HG02759 (cell line): ENCODE results near the gene IQCB1.
"Not testable (repeated sequence)": the region's sequence is repeated elsewhere in the genome, so short reads cannot be mapped to it uniquely, and the experiment has no call there.

Experiments
- ATAC-seq: cut with Tn5 transposase; IDR thresholded peaks from one replicate; pipeline ENCODE4 v1.9.1; 2021; ENCODE audit warnings: mild to moderate bottlenecking, moderate library complexity; ENCODE audit not compliant: unreplicated experiment

The IQCB1 gene

DNA sequence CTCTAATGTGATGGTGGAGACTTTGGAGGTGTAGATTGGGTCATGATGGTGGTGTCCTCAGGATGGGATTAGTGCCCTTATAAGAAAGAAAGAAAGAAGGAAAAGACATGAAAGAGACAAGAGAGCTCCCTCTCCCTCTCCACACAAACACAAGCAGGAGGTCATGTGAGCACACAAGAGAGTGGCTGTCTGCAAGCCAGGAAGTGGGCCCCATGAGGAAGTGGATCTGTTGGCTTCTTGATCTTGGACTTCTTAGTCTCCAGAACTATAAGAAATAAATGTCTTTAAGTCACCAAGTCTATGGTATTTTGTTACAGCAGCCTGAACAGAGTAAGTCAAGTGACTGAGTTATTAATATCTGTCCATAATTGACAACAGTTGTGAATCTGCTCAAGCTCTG lies 17.1 kb downstream of the IQCB1 start:
- ATAC-seq, result no peak

DNA sequence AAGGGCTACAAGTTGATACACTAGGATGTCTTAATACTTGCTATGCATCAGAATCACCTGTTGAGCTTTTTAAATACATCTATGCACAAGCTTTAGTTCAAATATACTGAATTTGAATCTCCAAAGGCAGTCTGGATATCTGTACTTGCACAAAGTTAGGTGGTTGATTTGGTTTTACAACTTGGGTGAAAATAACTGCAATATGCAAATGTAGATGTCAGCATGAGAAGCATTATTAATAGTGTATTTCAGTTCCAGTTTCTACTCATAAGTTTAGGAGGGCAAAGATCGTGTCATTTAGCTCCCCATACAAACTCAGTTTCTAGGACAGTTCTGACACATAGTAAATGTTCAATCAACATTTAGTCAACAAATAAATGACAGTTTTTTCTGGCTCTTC lies 25.6 kb downstream of the IQCB1 start:
- ATAC-seq, result peak; percentile 97

DNA sequence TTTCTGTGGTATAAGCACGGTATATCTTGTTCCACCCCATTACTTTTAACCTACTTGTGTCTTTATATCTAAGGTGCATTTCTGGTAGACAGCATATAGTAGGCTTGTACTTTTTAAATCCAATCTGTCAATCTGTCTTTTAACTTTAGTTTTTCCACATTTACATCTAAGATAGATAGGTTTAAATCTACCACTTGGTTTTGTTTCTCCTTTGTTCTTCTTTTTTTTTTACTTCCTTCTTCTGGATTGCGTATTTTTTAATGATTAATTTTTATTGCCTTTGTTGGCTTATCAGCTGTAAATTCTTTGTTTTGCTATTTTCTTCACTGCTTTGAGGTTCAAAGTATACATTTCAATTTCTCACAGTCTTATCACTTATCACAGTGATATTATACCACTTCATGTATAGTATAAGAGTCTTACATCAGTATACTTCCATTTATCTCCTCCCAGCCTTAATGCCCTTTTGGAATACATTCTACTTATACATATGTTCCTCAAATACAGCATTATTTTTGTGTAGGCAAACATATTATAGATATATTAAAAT lies 31.0 kb downstream of the IQCB1 start:
- ATAC-seq, result no peak

DNA sequence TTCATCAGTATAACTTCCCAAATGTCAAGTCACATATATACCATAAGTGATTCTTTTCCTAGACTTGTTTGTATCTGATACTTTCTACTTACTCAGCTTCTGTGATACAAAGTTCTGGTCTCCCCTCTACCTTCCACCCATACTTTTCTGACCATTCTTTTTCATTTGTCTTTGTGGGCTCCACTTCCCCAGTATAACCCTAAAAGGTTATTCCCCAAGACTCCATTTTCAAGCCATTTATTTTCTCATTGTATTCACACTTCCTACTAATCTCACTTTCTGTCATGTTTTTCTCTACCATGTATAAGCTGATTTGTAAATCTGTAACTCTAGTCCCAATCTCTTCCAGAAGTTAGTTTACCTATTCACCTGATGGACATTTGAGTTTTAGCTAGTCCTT lies 34.0 kb downstream of the IQCB1 start:
- ATAC-seq, result no peak

DNA sequence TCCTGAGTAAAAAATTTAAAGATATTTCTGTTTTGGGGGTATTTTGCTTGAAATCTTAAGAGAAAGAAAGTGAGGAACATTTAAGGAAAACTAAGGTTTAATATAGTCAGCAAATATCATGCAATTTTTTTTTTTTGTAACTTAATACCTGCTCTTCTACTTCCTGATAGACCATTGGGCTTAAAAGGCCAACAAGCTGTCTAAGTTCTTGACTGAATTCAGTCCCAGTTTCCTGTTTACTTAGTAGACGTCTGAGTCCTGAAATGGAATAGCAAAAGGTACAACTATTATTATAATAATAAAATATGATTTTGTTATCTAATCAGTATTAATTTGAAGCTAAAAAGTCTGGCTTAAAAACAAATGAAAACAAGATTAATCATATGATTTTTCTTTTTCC lies 37.9 kb downstream of the IQCB1 start:
- no peak for ATAC-seq

DNA sequence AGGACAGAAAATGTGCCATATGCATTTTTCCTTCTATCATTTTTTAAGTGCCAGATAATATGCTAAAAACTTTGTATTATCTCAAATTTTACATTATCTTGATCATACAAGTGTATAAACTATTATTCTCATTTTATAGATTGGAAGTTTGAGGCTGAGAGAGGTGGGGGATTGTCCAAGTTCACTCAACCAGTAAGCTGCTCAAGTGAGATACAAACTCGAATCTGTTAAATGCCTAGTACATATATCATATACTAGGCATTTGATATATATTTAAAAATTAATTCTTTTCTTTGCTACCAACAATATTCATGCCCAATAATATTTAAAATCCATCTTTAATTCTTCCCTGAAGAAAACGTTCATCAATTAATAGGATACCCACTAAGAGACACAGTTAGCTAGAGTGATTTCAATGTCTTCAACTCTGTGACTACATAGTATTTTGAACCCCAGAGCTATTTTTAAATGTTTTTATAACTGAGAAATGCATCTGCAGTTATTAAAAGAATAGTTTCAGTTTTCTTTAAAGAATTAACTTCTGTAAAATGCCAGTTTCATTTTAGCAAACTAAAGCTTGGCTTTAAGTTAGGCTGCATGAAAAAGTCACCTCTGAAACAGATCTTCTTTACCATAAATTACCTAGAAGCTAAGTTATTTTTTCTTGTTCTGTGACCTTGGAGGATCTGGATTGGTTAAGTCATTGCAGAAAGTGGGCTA lies 40.4 kb downstream of the IQCB1 start:
- ATAC-seq, result peak; percentile 45

DNA sequence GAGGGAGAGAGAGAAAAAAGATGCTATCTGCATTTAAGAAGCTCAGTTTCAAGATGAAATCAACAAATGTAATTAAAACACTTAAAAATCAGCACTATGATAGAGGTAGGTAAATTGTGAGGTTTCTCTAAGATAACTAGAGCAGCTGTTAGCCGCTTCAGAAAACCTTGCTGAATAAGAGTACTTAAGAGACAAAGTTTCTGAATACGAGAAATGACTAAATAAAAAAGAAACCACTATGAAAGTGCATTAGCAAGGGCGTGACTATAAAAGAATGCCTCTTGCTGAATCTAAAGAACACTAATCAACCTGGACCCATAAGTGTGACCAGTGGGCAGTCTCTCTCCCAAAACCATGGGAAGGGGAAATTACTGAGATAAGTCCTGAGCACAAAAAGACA lies 41.8 kb downstream of the IQCB1 start:
- no peak for ATAC-seq

DNA sequence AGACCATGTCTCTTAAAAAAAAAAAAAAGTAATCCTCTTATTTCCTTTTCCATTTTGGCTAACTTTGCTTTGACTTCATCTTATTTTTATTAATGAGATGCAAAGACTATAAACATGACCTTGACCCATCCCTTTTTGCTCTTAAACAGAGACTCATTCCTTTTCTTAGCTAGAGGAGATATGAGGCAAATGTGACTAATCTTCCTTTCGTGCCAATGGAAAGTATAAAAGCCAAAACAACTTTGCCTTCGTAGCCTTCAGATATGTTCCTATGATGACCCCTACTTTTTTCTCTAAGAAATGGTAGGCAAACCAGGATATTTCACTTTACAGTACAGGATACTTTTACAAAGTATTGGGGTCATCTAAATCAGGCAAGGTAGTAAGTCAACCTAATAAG lies 48.4 kb downstream of the IQCB1 start:
- ATAC-seq, result no peak

DNA sequence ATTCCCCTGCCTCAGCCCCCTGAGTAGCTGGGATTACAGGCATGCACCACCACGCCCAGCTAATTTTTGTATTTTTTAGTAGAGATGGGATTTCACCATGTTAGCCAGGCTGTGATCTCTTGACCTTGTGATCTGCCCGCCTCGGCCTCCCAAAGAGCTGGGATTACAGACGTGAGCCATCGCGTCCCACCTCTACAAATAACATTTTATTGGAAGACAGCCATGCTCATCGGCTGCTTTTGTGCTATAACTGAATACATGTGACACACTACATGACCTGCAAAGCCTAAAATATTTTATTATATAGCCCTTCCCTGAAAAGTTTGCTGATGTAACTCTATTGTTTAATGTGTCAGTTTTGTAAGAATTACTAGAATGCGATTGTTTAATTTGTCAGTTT lies 52.1 kb downstream of the IQCB1 start:
- not testable (repeated sequence) for ATAC-seq

DNA sequence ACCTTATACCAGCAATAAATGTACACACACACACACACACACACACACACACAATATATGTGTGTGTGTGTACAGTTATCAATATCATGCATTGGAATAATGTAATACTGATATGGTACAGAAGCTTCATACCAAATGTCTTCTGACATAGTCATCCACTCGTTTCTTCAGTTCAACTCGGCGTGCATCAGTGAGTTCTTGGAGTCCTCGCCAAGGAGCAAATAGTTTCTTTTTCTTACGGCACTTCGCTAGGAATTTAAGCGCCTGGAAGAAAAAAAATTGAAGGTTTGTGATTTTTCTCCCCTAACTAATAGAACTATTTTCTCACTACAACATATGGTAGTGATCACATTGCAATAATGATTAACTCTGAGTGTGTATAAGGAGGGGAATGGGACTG lies 53.2 kb downstream of the IQCB1 start:
- ATAC-seq, result no peak

DNA sequence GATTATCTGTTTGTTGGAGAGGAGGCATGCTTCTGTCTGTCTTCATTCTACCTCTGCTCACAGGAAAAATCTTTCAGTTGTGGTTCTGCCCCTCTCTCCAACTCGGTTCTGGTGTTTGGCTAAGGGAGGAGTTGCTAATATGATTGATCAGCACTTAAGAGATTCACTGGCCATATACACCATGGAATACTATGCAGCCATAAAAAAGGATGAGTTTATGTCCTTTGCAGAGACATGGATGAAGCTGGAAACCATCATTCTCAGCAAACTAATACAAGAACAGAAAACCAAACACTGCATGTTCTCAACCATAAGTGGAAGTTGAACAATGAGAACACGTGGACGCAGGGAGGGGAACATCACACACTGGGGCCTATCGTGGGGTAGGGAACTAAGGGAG lies 59.8 kb downstream of the IQCB1 start:
- not testable (repeated sequence) for ATAC-seq

DNA sequence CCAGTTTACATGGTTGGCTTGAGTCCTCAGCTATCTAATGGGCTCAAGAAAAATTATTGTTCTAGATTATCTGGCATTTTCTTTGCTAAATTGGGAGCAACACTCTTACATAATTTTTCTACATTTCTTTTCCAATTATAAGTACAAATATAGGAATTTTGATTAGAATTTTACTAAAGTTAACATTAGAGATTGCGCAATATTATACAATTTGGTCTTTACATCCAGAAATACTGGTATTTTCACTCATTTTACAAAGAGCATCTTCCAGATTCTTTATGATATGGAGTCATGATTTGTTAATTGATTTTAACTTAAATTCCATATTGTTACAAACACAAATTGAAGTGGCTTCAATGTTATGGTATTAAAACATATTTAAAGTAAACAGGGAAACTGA lies 65.6 kb downstream of the IQCB1 start:
- ATAC-seq, result no peak

DNA sequence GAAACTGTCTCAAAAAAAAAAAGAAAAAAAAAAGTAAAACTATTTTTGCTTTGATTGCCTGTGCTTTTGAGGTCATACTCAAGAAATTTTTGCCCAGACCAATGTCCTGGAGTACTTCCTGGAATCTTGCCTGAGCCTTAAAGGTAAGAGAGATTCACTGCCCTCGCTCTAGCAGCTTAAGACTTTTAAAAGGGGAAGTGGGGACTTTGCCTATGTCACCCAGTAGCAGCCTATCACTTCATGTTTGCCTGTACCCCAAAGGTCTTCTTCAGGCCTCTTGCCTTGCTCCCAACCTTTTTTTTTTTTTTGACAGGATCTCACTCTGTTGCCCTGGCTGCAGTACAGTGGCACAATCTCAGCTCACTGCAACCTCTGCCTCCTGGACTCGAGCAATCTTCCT lies 66.4 kb downstream of the IQCB1 start:
- no peak for ATAC-seq

DNA sequence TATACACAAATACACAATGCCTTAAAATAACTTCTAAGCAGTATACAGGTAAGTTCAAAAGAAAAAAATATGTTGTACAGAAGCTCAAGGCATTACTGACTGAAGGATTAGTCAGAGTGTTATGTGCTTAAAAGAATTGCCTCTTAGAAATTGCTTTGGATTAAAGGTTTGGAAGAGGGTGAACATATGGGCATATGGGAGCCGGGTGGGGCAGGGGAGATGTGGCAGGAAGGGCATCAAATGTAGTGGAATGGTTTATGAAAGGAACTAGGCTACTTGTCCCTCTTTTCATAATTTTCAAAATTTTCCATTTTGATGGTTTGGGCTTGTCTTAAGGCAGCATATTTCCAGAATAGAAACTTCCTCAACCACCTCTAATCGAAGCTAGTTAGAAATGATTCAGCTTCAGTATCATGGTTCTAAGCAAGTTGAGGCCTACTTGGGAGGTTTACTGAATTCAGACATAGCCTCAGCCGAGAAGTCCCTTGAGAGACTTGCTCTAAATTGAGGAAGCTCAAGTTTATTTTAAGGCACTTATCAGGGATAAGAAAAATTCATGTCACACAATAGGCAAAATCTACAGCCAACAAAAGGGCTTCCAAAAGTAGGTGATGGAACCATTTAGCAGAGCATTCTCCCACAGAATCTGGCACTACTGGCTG lies 75.2 kb downstream of the IQCB1 start:
- ATAC-seq, result no peak

DNA sequence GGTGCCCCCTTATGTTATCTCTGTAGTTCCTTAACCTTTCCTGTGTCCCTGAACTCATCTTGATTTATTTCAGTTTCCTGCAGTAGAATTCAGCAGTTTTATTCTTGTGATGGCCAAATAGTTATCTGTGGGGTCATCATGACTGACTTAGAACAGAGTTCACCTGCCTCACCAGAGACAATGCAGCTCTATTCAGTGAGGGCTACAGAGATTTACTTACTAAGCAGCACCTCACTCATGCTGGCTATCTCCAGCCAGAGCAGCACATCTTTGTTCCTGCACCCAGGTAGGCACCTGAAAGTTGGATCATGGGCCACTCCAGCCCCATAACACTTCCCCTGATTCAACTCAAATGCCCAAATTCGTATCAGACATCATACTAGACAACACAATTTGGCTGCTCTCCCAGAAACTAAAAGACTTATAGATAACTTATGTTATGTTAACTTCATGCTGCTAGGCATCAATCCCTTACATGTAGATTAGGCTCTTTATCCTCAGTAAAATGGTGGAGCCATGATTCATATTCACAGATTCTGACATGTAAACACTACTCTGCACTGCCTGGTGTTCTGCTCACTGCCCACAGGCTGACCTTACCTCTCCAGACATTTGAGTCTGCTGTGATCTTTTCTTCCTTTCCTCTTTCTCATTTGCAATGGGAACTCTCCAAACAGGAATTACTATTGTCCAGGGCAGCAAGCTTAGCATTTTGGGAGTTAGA lies 76.0 kb downstream of the IQCB1 start:
- no peak for ATAC-seq

DNA sequence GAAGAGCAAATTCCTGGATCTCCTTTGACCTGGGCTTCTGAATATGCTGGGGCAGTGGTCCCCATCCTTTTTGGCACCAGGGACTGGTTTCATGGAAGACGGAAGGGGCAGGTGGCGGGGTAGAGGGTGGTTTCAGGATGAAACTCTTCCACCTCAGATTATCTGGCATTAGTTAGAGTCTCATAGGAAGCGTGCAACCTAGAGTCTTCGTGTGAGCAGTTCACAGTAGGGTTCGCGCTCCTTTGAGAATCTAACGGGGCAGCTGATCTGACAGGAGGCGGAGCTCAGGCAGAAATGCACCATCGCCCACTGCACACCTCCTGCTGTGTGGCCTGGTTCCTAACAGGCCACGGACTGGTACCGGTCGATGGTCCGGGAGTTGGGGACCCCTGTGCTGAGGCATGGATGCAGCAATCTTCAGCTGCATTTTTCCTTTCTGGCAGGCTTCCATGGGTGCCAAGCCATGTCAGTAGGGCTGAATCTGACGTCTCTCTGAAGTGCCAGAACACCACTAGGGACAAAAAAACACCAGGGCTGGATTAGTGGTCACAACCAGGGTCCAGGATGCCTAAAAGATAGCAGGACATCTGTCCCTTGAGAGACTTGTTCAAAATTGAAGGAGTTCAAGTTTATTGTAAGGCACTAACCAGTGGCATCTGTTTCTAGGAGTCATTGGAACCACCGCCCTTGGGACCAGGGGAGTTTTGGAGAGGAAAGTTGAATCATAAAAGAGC lies 76.9 kb downstream of the IQCB1 start:
- no peak for ATAC-seq

DNA sequence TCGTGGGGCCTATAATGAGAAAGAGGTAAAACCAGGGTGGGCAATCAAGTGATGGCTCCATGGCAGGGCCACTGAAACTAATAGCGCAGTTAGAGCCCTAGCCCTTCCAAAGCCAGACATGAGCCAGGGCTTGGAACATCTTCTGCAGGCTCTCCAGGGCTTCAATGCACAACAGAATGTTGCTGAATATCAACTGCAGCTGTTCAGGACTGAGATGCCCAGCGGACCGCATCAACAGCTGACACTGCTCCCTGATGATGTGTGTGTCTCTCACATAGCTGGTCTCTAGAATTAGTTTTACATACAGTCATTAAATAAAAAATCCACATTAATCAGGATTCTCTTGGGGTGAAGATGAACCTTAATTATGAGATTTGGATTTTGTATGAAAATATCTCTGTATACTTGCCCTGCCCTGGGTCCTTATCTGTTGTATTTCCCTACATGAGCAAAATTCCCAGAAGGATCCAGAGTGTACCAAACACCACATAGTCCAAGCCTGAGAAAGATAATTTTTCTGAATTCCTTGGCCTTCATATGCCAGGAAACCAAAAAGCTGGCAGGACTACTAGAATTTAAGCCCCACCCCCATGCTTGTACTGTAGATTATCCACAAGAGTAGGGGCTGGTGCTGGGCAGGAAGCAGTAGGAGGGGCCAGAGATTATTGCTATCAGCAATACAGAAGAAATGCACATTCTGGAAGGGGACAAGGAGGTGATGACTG lies 77.6 kb downstream of the IQCB1 start:
- no peak for ATAC-seq

DNA sequence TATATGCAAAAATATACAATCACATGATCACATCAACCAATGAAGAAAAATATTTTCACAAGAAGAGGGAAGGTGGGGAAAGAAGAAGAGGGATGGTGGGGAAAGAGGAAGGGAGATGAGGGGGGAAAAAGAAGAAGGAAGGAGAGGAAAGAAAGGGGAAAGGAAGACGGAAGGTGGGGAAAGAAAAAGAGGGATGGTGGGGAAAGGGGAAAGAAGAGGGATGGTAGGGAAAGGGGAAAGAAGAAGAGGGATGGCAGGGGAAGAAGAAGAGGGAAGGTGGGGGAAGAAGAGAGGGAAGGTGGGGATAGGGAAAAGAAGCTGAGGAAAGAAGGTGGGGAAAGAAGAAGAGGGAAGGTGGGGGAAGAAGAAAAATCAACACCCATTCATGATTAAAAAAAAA lies 82.1 kb downstream of the IQCB1 start:
- no peak for ATAC-seq

DNA sequence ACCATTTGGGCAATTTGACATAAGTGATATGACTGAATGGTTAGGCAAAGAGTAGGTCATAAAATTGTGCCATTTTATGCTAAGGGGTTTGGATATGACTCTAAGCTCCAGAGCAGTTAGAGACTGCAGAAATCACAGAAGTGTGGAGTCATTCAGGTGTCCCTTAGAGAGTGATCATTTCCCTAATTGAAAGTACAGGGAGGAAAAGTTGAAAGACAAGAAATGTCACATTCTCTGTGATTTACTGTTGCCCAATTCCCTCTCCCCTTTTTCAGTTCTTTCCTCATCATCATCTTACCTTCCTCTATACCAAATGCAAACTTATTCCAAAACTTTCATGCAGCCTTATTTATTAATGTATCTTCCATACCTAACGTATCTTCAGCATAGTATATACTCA lies 82.6 kb downstream of the IQCB1 start:
- no peak for ATAC-seq

DNA sequence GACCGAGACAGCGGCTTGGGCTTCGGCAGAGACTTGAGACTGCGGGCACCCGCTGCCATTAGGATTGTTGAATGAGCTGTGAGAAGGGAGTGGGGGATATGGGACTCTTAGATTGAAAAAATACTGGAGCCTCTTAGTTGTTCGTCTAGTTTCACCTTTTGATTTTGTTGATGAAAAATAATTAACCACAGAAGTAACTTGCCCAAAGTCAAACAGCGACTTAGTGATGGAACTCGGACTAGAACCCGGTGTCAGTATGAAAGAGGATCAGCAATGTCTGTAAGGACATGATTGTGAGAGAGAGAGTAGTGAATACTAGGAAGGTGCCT lies 84.8 kb downstream of the IQCB1 start:
- ATAC-seq, result no peak
